Body of pancreas (tissue), 4 donors: ENCODE data around the gene NUP58.

Experiments
- POLR2A ChIP-seq, 3 donors: fragments of 450-650 bp; IDR thresholded peaks; one replicate each; pipeline ENCODE4 v1.6.1; 2016; ENCODE audit warnings: antibody characterized with exemption in 3 of 3, mild to moderate bottlenecking in 2 of 3
- TF ChIP-seq, protein P1 (sequence below), 7 experiments: fragments of 450-650 bp in 4 of 7; fragments of 200-600 bp in 3 of 7; sonication (generic) in 3 of 7; IDR thresholded peaks; one replicate each; pipeline ENCODE4 v1.5.1; 2016 to 2019; ENCODE audit warnings: antibody characterized with exemption in 7 of 7

DNA sequence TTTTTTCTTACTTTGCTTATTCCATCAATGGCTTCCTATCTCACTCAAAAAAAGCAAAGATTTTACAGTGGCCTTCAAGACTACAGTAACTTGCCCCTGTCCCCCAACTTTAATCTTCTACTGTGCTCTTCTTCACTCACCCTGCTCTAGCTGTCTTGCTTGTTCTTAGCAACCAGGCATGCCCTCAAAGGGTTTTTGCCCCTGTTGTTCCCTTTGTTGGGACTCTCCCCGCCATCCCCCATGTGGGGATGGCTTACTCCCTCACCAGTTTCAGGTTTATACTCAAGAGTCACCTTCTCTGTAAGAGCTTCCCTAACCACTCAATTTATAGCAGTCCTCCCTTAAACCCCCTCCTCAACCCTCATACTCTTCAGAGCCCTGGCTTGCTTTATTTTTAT lies 19.5 kb upstream of the NUP58 start:
- TF ChIP-seq, protein P1, sequence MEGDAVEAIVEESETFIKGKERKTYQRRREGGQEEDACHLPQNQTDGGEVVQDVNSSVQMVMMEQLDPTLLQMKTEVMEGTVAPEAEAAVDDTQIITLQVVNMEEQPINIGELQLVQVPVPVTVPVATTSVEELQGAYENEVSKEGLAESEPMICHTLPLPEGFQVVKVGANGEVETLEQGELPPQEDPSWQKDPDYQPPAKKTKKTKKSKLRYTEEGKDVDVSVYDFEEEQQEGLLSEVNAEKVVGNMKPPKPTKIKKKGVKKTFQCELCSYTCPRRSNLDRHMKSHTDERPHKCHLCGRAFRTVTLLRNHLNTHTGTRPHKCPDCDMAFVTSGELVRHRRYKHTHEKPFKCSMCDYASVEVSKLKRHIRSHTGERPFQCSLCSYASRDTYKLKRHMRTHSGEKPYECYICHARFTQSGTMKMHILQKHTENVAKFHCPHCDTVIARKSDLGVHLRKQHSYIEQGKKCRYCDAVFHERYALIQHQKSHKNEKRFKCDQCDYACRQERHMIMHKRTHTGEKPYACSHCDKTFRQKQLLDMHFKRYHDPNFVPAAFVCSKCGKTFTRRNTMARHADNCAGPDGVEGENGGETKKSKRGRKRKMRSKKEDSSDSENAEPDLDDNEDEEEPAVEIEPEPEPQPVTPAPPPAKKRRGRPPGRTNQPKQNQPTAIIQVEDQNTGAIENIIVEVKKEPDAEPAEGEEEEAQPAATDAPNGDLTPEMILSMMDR (IDR thresholded peaks at IDR 0.05) = no peak
- no peak for TF ChIP-seq POLR2A (IDR thresholded peaks at IDR 0.05)
